Omental fat pad (tissue), 4 donors: ENCODE results near the gene DDHD1. TPM values are rescaled to one million over a fixed set of nuclear protein-coding genes. Genes with fewer than 3 reads are reported as not detected.

Experiments used
- ATAC-seq: fragments of 150-250 bp; one replicate; pipeline ENCODE4 v1.9.1; 2016; ENCODE audit warnings: mild to moderate bottlenecking, moderate library complexity; ENCODE audit not compliant: low FRiP score
- DNase-seq: peaks from one replicate; pipeline ENCODE4 v3.0.0-alpha.2; 2019; ENCODE audit warnings: low spot score
- total RNA-seq, 4 donors: library from RNA; depleted of rRNA; stranded (reverse); fragments of >200 nt; gene quantifications; one replicate each; pipeline ENCODE4 v1.1.0, GENCODE V29; 2016
- TF ChIP-seq, protein P1 (sequence below), 3 donors: fragments of 450-650 bp; IDR thresholded peaks; one replicate each; pipeline ENCODE4 v1.5.1; 2016 to 2017; ENCODE audit warnings: antibody characterized with exemption in 3 of 3, mild to moderate bottlenecking in 3 of 3, moderate library complexity in 2 of 3

DDHD1 gene
- total RNA-seq, 4 donors from 2014 or later: 13.7 to 26.3 (median 21.2) TPM

DNA sequence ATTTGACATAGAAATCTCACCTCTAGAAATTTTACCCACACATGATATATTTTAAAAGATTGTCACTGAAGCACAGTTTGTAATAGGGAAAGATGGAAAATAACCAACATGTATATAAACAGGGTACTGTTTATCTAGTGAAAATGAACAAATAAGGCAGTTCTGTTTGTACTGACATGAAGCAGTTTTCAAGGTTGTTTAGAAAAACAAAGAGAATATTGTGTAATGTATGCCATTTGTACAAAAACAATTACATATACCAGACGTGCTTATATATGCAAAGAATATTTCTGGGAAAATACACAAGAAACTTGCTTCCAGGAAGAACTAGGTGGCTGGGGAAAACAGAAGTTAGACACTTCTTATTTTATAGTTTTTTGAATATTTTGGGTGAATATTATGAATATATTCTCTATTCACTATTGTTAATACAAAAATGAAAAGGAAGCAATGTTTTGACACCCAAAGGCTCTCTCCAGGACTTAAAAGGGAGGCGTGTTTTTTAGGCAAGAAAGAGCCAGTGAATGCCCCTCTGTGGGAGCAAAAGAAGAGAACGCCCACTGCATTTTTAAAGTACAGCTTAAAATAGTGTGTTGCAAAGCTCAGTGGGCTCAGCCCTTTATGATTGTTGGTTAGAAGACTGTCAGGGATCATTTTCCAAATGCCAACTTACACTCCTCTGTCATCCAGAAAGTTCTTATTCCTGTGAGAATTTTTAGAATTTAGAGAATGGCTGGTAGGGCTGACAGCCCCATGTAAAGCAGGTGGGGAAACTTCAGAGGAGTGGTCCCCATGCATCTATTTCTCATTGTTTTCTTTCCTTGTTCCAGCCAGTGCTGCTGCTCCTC, 142.7 kb downstream of the DDHD1 start:
- DNase-seq (no peak), ATAC-seq (peak; percentile 7)
- TF ChIP-seq, protein P1, sequence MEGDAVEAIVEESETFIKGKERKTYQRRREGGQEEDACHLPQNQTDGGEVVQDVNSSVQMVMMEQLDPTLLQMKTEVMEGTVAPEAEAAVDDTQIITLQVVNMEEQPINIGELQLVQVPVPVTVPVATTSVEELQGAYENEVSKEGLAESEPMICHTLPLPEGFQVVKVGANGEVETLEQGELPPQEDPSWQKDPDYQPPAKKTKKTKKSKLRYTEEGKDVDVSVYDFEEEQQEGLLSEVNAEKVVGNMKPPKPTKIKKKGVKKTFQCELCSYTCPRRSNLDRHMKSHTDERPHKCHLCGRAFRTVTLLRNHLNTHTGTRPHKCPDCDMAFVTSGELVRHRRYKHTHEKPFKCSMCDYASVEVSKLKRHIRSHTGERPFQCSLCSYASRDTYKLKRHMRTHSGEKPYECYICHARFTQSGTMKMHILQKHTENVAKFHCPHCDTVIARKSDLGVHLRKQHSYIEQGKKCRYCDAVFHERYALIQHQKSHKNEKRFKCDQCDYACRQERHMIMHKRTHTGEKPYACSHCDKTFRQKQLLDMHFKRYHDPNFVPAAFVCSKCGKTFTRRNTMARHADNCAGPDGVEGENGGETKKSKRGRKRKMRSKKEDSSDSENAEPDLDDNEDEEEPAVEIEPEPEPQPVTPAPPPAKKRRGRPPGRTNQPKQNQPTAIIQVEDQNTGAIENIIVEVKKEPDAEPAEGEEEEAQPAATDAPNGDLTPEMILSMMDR (IDR thresholded peaks at IDR 0.05): no peak

DNA sequence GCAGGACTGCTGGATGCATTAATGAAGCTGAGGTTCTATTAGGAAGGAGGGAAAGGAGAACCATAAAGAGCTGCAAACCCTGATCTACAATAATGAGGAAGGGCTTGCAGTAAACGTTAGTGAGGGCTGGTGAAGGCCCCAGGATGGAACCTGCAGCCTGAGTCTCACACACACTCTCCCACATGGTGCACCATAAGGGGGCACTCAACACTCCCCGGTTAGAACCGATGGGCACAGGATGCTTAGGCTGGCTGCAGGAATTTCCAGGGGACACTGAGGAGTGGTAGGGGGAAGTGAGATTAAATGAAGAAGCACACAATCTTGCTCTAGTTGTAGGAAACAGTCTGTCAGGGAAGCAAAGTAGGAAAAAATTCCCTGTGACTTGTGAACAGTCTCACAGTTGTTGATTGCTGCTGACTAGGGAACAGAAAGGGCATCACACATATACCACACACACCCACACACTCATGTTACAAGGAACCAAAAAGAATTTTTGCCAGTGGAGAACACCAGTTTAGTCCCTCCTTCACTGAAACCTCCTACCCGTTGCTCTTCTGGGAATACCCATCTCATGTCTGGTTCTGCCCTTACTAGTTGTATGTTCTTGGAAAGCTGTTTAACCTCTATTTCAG, 146.1 kb downstream of the DDHD1 start:
- ATAC-seq (no peak), DNase-seq (no peak)
- TF ChIP-seq, protein P1 (IDR thresholded peaks at IDR 0.05): no peak

DNA sequence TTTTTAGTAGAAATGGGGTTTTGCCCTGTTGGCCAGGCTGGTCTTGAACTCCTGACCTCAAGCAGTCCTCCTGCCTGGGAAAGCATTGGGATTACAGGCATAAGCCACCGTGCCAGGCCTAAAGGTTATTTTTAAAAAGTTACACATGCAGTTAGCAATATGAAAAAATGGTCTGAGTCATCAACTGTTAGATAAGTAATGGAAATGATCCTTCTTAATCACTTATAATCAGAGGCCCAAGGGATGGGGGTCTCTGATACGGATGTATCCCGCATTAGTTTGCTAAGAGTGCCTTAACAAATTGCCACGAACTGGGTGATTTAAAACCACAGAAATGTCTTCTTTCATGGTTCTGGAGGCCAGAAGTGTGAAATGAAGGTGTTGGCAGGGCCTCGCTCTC, 148.1 kb downstream of the DDHD1 start:
- DNase-seq (no peak), ATAC-seq (peak; percentile 13)
- TF ChIP-seq, protein P1 (IDR thresholded peaks at IDR 0.05): no peak

DNA sequence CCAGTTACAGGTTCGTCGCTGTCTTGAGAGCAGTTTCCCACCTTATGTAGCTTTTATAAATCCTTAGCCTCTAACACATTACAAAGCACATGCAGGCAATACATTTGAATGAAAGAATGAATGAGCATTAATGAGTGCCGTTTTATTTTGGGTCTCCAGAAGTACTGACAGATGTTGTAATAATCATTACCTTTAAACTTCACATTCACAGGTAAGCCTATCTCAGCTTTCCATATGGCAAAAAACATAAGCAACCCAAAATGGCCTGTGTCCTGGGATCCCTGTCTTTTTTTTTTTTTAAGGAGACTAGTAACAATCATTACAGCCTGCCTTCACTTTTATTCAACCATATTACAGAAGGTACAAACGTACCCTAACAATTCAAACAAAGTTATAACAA, 149.3 kb downstream of the DDHD1 start:
- TF ChIP-seq, protein P1 (IDR thresholded peaks at IDR 0.05): no peak
- no peak for ATAC-seq
- DNase-seq: no peak

DNA sequence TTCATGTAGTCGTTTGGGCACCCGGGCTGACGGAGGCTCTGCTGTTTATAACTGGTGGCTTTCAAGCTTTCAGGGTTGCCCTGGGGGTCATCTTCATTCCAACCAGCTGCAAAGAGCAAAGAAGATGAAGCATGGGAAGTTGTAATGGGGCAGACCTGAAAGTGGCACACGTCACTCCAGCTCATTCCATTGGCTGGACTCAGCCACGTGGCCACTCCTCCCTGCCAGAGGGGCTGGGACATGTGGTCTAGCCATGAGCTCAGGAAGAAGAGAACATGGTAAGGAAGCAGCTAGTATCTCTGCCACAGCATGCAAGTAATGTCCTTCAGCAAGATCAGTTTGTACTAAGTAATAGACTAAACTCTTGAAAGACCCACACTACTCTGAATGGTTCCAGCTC, 150.5 kb downstream of the DDHD1 start:
- TF ChIP-seq, protein P1 (IDR thresholded peaks at IDR 0.05): no peak
- ATAC-seq (no peak), DNase-seq (no peak)

DNA sequence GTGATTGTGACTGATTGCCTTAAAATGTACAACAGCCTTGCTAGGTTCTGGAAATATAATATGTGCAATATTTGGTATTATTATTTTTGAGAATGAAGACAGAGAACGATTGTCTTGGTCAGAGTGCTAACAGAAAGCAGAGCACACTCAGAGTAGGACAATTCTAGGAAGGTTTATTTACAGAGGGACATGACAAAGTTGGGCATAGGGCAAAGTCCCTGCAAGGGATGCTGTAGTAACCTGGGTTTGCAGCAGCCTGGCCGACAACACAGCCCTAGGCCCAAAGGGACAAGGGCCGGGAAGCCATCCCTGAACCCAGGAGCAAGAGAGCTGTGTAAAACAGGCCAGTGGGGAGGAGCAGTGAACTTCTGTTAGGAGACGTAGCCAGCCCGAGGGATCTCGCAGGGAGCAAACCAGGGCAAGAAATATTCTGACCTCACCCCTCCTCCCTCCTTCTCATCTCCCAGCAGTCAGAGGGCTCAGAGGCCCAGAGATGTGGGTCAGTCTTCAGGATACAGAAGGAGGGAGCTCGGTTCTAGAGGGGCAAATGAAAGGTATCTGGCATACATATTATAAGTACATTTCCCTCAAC, 151.2 kb downstream of the DDHD1 start:
- DNase-seq (no peak), ATAC-seq (no peak)
- TF ChIP-seq, protein P1 (IDR thresholded peaks at IDR 0.05): no peak
